ENCODE results near the gene FXYD6. TPM values are rescaled to one million over a fixed set of nuclear protein-coding genes. Genes with fewer than 3 reads are reported as not detected.

Gene FXYD6
- total and polyA plus RNA-seq, 9 of the 15 experiments (the other 6 are each of a cell fraction or from before 2014, with no cell fraction given): 0.07 to 0.35 TPM; not detected in 7

GRCh38 chr11:117868815-117869561, 7.5 kb downstream of the FXYD6 start:
- no peak overlapping the region for H3K4me3 ChIP-seq
- H3K4me1 ChIP-seq (replicated peaks in 1 of 2; ENCODE audit: control insufficient read depth in 2 of 2, insufficient read depth in 2 of 2, low read length in 2 of 2): no peaks in the 10 kb centered on the region
- no peak for ATAC-seq
- 3% methylated on average over 17 of the region's 17 CpGs for WGBS (ENCODE audit: insufficient coverage, low coverage, missing lambda C conversion rate)
- CTCF ChIA-PET (ENCODE audit: low intra/inter-chr PET ratio): no interaction called here
- H3K79me2 ChIP-seq (ENCODE audit: control insufficient read depth, insufficient read depth, low read length): no peaks in the 10 kb centered on the region
- in situ Hi-C loops (cut with MboI) (no loop called here), intact Hi-C loops (cut with micrococcal nuclease) (no loop called here)
- no peak for FAIRE-seq
- BruUV-seq (replicated peaks): no TSS peak
- no peak overlapping the region for H2AFZ ChIP-seq (ENCODE audit: low read depth, low read length)
- peaks cover 49 to 82% of the 10 kb centered on the region in 2 experiments for H3K27me3 ChIP-seq (ENCODE audit: control insufficient read depth in 2 of 2, insufficient read depth in 2 of 2, low read length in 2 of 2)
- H3K9ac ChIP-seq (ENCODE audit: insufficient read depth in 1 of 2, low read depth in 2 of 2, low read length in 2 of 2): no peak overlapping the region
- no peaks in the 10 kb centered on the region for H3K9me1 ChIP-seq (ENCODE audit: control insufficient read depth, insufficient read depth, low read length)
- POLR2A ChIA-PET: interaction anchor here (0.6 kb wide), 1 partner anchor 8 kb away, joined by 3 read pairs; no protein-coding TSS in a partner anchor
- no peak for DNase-seq (ENCODE audit: extremely low read depth in 1 of 4, low spot score in 3 of 4)
- no peaks in the 10 kb centered on the region for H3K36me3 ChIP-seq (ENCODE audit: control insufficient read depth, insufficient read depth, low read length)
- H4K20me1 ChIP-seq (replicated peaks; ENCODE audit: control insufficient read depth, insufficient read depth, low read length): peaks cover 7% of the 10 kb centered on the region
- H3K9me3 ChIP-seq (replicated peaks; ENCODE audit: control insufficient read depth, insufficient read depth, low read depth, low read length): no peaks in the 10 kb centered on the region
- H3K27ac ChIP-seq (ENCODE audit: extremely low read depth, low read depth, low read length): no peak overlapping the region
- no peak overlapping the region for H3K4me2 ChIP-seq (ENCODE audit: insufficient read depth, low read length)
- TF ChIP-seq MCM3 (IDR thresholded peaks at IDR 0.05) (no peak), USF1 (CRISPR knock-in tag; IDR thresholded peaks at IDR 0.05) (no peak), PCBP2 (IDR thresholded peaks at IDR 0.05; ENCODE audit: low read depth, low read length, poor library complexity, severe bottlenecking) (no peak), U2AF1 (optimal IDR thresholded peaks at IDR 0.05; ENCODE audit: low read depth, low read length) (no peak), ZNF124 (CRISPR knock-in tag; IDR thresholded peaks at IDR 0.05) (no peak)

Data from K562 (cell line).